NCI-H2171 (cell line): Measurements from ENCODE around the gene CPT1B.

ENCODE experiments used
- DNase-seq: peaks from one replicate; lab custom pipeline; 2025; lab: John Stamatoyannopoulos, UW

CPT1B gene

DNA sequence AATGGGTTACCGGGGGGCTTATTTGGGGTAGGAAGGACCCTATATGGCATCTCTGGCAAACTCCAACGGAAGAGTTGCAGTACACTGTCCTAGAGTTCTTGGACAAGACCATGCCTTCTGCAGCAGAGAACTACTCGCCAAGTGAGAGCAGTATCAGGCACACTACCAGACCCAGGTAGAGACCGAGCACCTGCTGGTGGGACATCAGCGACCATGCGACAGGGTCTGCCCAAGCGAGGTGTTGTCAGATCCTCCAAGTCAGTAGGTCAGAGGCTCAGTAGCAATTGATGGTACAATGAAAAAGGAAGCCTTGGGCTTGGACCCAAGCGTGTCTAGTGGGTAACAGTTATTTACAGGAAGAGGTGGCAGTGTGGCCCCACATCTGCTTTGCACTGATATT, 7.6 kb upstream of the CPT1B start:
- no peak for DNase-seq

DNA sequence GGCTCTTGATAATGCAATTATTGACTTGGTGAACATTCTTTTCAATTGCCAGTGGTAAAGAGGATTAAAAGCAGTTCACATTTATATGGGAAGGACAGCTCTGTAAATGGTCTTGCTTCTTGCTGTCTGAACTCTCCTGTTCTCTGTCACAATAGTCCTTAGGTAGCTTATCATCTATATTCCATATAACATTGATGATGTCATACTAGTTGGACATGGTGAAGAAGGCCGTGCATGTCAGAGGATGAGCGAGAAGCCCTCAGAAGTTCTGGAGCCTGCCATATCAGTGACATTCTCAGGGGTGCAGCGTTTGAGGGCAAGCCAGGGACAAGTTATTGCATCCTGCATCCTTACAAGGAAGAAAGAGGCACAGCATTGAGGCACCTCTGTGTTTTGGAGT, 7.0 kb upstream of the CPT1B start:
- no peak for DNase-seq

DNA sequence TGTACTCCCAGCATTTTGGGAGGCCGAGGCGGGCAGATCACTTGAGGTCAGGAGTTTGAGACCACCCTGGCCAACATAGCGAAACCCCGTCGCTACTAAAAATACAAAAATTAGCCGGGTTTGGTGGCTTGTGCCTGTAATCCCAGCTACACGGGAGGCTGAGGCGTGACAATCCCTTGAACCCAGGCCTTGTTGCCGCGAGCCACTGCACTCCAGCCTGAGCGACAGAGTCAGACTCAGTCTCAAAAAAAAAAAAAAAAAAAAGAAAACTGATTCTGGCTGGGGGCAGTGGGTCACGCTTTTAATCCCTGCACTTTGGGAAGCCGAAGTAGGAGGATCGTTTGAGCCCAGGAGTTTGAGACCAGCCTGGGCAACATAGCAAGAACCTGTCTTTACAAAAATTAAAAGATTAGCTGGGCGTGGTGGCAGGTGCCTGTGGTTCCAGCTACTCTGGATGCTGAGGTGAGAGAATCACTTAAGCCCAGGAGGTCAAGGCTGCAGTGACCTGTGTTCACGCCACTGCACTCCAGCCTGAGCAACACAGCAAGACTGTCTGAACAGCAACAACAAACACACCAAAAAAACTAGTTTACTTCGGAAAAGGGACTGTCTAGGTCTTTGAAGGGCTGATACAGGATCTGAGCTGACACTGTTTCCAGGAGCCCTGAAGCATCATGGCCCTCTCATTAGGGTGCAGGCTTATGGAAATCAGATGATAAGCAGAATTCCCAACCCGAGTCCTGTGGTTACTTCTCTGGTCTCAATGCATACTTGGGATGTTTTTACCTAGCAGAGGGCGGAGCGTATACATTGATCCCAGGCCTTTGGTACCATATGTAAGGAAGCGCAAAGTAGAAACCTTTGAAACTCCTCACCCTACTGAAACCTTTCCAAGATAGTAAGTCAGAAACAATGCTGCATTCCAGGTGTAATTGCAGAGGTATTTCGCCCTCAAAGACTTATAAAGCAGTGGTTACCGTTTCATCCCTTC, 6.2 kb upstream of the CPT1B start:
- DNase-seq: no peak

DNA sequence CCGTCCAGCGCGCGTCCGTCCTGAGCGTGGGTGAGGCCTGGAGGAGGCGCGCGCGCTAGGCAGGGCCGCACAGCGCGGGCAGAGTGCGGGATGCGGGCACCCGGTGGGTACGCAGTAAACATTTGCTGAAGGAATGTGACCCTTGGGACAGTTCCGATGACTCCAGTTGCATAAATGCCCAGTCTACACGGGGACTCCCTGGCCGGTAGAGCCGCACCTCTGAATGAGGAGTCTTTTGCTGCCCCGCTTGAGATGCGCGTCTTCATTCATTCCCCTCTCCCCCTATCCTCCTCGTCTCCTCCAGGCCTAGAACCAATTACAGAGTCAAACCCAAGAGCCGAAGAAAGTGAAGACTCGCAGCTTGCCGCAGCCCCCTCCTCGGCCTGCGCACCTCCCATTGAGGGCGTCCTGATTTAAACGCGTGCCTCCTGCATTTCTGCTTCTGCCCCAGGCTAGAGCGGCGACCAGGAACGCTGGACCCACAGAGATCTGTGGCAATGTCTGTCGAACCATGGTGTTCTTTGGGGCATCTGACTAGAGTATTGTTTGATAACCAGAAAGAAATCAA, 5.2 kb upstream of the CPT1B start:
- DNase-seq: no peak

DNA sequence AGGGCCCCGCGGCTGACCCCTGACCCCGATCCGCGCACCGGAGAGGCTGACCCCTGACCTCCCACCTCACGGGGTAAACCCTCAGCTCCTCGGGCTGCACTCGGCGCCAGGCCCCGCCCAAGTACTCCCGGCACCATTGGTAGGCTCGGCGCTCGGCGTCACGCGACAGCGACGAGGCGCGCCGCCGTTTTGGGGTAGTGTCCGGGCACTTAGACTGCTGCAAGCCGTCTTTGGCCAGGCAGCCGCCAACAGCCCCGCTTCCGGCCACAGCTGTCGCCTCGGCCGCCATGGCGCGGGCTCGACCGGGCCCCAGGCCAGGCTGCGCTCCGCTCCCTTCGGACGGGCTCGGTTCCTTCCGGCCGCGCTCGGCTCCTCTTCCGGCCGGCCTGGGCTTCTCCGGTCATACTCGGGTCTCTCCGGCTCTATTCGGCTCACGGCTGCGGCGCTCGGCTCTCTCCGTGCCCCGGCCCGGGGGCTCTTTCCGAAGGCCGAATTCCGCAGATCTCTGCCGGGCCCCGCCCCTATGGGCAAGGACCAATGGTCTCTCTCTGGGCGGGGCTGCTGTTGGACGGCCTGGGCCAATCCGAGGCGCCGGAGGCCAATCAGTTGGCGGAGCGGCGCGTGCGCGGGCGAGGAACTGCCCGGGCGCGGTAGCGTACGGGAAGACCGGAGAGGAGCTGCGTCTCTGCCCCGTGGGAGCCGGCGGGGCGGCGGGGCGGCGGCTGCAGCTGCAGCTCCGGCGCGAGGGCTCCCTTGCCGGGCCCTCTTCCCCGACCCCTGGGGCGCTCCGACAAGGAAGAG, 4.5 kb upstream of the CPT1B start, which contains the start of gene CHKB:
TSS of gene CHKB (minus strand) at position 357 of the 801 bp plus-strand sequence. CDS start at position 289, 68 bp downstream.
- DNase-seq: peak; percentile 98

DNA sequence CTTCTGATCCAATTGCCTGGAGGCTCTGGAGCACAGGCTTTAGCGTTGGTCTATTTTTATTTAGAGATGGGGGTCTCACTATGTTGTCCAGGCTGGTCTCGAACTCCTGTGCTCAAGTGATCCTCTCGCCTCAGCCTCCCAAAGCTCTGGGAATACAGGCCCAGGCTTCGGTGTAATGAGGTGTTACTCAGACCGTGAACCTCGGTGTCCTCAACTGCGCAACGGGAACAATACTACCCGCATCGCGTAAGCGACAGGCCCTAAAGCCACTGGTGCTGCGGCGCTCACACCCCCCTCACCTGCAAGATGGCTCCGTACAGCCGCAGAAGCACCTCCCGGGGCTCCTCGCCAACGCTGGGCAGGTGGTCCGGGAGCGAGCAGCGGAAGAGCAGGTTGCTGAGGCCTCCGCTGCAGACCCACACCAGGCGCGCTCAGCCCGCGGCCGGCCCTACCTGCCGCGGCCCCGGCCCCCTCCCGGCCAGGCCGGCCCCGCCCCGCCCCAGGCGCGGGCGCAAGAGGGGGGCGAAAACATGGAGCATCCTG, 3.8 kb upstream of the CPT1B start:
- peak; percentile 43 for DNase-seq

DNA sequence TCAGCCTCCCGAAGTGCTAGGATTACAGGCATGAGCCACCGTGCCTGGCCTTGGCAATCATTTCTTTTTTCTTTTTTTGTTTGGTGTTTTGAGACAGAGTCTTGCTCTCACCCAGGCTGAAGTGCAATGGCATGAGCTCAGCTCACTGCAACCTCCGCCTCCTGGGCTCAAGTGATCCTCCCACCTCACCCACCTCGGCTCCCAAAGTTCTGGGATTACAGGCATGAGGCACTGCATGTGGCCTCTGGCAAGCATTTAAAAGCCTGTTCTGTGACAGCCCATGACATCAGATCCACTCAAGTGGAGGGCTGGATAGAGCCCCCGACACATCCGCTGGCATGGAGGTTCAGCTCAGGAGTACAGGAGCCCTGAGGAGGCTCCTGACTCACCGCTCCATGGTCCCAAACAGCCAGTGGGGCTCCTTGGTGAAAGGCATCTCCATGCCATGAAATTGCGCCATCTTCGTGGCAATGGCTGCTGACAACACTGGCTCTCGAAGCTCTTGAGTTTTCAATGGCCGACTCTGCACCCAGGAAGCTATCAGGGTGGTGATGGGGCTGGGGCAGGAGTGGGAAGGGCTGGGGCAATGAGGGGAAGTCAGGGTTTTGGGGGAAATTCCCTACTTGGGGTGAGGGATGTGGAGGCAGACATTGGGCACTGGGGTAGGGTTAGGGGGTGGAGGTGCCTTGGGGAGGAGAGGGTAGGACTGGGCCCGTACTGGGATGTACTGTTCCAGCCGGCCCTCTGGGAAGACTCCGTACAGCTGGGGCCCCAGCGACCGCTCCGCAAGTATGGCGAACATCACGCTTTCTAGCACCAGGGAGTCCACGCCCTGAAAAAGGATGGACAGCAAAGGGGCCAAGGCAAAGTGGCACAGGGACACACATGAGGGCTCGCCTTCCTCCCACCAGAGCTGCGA, 3.1 kb upstream of the CPT1B start:
- no peak for DNase-seq

DNA sequence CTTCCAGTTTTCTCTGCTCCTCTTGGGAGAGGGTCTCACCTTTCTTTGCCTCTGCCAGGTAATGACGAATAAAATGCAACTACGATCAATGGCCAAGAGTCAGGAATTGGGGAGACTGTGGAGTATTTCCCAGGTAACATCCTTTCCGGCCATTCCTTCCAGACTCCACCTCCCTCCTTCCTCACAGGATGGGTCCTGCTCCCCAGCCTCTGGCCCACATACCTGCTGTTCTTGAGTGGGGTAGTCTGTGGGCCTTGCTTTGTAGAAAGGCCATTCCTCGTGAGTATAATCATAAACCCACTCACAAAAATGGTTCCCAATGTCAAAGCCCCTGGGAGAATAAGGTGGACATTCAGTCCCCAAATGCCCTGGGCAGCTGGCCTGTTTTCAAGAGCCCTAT, 1.5 kb upstream of the CPT1B start:
- no peak for DNase-seq

DNA sequence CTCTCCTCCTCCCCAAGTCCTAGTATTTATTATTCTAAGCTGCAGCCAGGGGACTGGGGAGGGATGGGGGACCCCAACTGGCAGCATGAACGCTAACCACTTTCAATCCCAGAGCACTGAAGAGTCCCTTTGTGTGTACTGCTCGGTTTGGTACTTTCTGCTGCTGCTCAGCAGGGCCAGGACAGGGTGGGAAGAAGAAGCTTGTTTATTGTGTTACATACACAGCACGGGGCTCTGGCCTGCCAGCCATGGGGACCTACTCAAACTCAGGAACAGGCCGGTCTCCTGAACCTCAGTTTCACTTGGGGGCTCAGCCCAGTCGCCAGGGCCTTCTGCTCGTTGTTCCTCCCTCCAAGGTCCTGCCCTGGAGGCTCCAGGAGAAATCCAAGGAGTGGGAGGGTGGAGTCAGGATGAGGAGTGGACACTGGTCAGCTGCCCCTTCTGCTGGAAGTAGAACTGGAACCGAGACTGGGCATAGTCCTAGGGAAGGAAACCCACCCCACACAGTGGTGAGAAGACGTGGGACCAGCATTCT, 616 bp upstream of the CPT1B start:
- DNase-seq: no peak

DNA sequence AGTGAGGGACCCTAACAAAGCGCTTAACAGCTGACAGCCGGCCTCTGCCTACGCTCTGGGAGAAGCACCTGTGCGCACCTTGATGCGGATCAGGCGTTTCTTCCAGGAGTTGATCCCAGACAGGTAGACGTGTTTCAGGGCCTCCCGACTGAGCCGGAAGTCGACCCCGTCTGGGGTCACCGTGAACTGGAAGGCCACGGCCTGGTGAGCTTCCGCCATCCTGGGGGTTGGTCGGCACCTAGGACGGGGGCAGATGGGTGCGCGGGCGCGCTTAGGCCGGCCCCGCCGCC, 585 bp downstream of the CPT1B start:
- no peak for DNase-seq

DNA sequence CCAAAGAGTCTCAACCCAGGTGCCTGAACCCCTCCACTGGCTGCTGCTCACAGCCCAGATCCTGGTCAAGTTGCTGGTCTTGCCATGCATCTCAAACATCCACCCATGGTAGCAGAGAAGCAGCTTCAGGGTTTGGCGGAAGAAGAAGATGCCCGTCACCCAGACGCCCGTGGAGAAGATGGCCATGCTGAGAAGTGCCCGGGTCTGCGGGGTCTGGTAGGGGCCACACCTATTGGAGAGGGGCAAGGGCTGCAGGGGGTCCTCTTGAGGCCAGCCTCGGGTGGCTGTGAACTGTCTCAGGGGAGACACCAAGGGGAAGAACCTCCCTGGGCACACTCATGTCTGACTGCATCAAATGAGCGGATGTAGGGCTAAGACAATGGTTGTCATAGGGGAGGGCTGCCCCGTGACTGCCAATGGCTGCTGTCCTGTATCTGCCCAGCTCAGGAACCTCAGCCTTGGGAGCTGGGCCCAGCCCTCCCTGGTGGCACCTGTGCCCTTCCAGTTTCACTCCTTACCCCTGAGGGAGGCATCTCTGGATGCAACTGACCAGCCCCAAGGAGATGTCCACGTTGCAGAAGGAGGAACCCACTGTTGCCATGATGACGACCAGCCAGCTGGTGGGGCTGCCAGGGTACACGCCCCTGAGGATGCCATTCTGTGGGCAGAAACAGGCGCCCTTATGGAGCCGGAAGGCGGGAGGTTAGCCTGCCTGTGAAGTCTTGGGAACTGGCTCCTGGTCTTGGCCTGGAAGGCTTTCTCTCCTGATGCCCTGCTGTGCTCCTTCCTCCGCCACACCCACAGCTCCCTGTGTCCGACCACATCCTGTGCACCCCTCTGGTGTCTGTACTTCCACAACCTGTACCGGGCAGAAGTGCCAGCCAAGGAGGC, 1.2 kb downstream of the CPT1B start:
- no peak for DNase-seq

DNA sequence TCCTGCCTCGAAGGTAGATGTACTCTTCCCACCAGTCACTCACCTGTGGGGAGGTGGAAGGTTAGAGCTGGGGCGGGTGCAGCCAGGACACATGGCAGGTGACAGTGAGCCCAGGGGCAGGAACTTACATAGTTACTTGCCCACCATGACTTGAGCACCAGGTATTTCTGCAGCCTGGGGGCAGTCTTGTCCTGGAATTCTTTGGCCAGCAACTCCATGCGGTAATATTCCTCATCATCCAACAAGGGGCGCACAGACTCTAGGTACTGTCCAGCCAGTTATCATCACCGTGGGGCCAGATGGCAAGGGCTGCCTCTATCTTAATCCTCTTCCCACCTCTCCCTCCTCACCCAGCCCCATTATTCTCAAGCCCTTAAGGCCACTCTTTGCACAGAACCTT, 2.2 kb downstream of the CPT1B start:
- DNase-seq: no peak

DNA sequence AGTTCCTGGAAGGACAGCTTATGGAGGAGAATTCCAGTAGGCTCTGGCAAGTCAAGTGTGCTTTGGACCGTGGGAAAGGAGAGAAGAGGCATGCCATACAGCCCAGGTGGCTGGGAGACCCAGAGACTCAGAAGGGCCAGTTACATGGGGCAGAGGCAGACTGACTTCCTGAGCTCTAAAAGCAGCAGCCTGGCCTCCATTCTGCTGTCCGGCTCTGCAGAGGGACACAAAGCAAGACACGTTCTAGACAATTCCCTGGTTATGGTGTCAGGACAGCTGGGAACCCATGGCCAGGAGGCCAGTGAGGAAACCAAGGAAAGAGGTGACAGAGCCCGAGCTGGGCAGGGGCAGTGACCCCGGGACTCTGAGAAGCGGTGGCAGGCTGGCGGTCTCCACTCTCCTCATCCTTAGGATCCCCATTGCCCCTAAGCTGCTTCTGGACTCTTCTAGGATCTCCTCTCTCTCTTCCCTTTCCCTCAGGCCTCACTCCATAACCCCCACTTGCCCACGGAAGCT, 2.7 kb downstream of the CPT1B start:
- no peak for DNase-seq

DNA sequence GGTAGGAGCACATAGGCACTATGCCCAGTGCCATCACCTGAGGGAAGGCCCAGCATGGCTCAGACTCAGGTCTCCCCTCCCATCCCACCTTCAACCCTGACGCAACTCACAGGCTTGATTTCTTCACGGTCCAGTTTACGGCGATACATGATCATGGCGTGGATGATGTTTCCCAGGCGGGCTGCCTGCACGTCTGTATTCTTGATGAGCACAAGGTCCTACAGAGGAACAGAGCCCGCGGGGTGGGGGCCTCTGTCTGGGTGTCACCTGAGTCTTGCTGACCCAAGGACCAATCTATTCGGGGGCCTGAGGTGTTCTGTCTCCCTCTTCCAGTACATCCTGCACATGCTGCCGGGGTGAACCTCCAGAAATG, 3.9 kb downstream of the CPT1B start:
- no peak for DNase-seq

DNA sequence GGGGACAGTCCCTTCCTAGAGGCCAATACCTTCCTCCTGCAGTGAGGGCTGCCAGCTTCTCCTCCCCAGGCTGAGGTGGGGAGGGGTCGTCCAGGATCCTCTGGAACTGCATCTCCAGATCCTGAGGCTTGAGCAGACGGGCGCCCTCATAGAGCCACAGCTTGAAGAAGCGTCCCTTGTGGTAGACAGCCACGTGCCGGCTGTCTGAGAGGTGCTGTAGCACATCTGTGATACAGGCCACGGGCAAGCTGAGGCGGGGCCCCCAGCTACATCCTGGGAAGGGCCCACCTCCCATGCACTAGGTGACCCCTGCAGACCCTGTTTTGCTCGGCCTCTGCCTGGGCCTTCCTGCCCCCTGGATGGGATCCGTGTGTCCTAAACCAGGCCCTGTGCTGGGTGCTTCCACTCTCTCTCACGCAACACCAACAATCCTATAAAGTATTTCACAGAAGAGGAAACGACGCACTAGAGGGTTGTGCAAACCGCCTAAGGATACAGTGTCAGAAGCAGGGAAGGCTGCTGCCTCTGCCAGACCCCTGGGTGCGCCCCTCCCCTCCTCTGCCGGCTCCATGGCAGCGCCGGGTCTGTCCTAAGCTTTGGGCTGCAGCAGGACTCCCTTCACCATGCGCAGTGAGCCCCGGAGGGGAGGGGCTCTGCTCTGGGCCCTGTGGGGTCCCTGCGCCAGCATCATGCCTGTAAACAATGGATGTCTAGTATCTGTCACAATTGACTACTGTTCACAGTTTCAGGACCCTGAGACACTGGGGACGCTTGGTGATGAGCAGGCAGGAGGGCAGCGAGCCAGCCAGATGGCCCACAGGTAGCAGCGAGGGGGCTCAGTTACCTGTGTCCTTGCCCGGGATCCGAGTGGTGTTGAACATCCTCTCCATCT, 4.5 kb downstream of the CPT1B start:
- no peak for DNase-seq

DNA sequence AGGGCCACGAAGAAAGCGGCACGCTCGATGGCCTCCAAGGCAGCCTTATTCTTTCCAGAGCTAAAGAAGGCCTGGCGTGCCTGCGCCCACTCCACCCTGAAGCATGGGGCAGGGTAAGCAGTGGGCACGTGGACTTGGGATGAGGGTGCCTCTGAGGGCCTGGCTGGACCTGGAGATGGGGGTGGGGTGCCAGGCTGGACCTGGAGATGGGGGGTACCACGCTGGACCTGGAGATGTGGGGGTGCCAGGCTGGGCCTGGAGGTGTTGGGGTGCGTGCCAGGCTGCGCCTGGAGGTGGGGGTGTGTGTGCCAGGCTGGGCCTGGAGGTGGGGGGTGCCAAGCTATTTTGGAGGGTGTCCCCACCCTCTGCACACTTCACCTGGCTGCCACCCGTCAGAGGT, 5.3 kb downstream of the CPT1B start:
- no peak for DNase-seq

DNA sequence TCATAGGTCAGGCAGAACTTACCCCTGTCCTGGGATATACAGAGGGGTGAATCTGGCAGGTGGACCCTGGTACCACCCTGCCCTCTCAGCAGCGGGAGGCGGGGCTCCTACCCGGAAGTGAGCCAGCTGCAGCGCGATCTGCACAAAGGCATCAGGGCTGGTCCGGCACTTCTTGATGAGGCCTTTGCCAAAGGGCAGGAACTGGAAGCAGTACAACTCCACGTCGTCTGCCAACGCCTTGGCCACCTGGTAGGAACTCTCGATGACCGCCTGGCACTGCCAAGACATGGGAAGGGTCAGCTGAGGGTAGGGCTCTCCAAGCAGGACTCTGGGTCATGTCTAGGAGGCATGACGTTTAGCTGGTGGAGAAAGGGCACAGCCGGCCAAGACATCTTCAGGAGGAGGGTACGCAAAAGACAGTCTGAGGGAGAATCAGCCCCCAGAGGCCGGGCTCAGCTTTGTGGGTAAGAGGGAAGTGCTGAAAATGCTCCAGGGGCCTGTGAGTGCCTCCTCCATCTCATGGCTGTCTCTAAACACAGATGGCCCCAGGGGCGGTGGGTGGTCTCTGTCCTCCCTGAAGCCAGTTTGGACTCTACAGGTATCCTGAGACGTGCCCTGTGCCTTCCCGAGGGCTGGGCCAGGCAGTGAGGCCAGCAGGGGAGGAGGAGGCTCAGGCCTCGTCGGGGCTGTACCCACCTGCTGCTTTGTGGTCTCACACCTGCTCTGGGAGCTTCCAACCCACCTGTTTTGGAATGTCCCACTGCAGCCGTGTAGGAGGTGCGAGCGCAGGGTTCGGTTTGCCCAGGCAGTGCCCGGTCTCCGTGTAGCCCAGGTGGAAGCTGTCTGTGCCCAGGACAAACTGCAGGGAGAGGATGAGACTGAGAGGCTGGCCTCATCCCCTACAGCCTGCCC, 6.7 kb downstream of the CPT1B start:
- no peak for DNase-seq

DNA sequence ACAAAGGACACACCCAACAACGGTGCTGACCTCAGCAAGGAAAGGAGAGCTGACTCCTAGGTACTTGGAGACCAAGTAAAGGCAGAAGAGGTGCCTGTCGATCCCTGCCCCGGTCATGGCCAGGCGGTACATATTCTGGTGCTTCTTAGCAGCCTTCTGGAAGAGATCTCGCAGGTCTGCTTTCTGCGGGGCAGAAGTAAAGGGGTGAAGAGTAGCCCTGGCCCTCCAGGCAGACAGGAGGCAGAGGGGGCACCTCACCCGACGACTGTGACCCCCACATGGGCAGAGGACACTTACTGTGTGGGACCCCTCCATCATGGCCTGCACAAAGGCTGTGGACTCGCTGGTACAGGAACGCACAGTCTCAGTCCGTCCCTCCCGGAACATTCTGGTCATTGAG, 7.4 kb downstream of the CPT1B start:
- DNase-seq: no peak
